H1 (cell line): ENCODE data around the gene CPZ. TPM values are rescaled to one million over a fixed set of nuclear protein-coding genes. Genes with fewer than 3 reads are reported as not detected.

Experiments
- BRCA1 ChIP-seq: IDR thresholded peaks from 2 replicates; pipeline ENCODE4 v1.6.1; 2012; ENCODE audit warnings: low read depth, low read length, improper control_type of control experiment
- GABPA ChIP-seq: IDR thresholded peaks from 2 replicates; pipeline ENCODE4 v1.6.1; 2011; ENCODE audit warnings: mild to moderate bottlenecking, low read length, moderate library complexity, borderline replicate concordance; ENCODE audit not compliant: insufficient read depth
- MAFK ChIP-seq: IDR thresholded peaks from 2 replicates; pipeline ENCODE4 v1.6.1; 2012; ENCODE audit warnings: low read depth, mild to moderate bottlenecking, improper control_type of control experiment, low read length
- SIX5 ChIP-seq: IDR thresholded peaks from 2 replicates; pipeline ENCODE4 v1.6.1; 2011; ENCODE audit warnings: mild to moderate bottlenecking, low read depth, low read length
- SRF ChIP-seq: IDR thresholded peaks from 2 replicates; pipeline ENCODE4 v1.6.1; 2011; ENCODE audit warnings: mild to moderate bottlenecking, low read depth, low read length, moderate library complexity
- polyA plus RNA-seq, 7 experiments: library from polyadenylated mRNA; depleted of rRNA in 3 of 7; stranded (reverse) in 5 of 7; unstranded in 2 of 7; fragments of >200 nt in 5 of 7; fragments of 200-250 nt in 2 of 7; gene quantifications; 1 replicate in 5 of 7; 2 replicates in 1 of 7; 4 replicates in 1 of 7; pipeline versions ENCODE4 v1.2.1 to v1.2.3, GENCODE V29; 2011 to 2013; ENCODE audit warnings: missing spikeins in 2 of 7, mixed read lengths in 2 of 7
- total RNA-seq: library from RNA; stranded (reverse); fragmentation: NEBNext Ultra II Directional; extraction: Animal tissue kit (Norgen Biotek cat#: 25700); gene quantifications from 2 replicates; pipeline ENCODE4 v1.2.1, GENCODE V29; 2021
- TF ChIP-seq, protein P1 (sequence below): fragments of 300-600 bp; sonication (generic); IDR thresholded peaks from 2 replicates; pipeline ENCODE4 v1.7.1; 2012; ENCODE audit warnings: low read length, moderate library complexity, mild to moderate bottlenecking, inconsistent platforms; ENCODE audit not compliant: insufficient replicate concordance

Gene CPZ
- total and polyA plus RNA-seq, 2 of the 8 experiments (the other 6 are each of a cell fraction or from before 2014, with no cell fraction given): 28.8 to 40.7 TPM

- TF ChIP-seq, protein P1, sequence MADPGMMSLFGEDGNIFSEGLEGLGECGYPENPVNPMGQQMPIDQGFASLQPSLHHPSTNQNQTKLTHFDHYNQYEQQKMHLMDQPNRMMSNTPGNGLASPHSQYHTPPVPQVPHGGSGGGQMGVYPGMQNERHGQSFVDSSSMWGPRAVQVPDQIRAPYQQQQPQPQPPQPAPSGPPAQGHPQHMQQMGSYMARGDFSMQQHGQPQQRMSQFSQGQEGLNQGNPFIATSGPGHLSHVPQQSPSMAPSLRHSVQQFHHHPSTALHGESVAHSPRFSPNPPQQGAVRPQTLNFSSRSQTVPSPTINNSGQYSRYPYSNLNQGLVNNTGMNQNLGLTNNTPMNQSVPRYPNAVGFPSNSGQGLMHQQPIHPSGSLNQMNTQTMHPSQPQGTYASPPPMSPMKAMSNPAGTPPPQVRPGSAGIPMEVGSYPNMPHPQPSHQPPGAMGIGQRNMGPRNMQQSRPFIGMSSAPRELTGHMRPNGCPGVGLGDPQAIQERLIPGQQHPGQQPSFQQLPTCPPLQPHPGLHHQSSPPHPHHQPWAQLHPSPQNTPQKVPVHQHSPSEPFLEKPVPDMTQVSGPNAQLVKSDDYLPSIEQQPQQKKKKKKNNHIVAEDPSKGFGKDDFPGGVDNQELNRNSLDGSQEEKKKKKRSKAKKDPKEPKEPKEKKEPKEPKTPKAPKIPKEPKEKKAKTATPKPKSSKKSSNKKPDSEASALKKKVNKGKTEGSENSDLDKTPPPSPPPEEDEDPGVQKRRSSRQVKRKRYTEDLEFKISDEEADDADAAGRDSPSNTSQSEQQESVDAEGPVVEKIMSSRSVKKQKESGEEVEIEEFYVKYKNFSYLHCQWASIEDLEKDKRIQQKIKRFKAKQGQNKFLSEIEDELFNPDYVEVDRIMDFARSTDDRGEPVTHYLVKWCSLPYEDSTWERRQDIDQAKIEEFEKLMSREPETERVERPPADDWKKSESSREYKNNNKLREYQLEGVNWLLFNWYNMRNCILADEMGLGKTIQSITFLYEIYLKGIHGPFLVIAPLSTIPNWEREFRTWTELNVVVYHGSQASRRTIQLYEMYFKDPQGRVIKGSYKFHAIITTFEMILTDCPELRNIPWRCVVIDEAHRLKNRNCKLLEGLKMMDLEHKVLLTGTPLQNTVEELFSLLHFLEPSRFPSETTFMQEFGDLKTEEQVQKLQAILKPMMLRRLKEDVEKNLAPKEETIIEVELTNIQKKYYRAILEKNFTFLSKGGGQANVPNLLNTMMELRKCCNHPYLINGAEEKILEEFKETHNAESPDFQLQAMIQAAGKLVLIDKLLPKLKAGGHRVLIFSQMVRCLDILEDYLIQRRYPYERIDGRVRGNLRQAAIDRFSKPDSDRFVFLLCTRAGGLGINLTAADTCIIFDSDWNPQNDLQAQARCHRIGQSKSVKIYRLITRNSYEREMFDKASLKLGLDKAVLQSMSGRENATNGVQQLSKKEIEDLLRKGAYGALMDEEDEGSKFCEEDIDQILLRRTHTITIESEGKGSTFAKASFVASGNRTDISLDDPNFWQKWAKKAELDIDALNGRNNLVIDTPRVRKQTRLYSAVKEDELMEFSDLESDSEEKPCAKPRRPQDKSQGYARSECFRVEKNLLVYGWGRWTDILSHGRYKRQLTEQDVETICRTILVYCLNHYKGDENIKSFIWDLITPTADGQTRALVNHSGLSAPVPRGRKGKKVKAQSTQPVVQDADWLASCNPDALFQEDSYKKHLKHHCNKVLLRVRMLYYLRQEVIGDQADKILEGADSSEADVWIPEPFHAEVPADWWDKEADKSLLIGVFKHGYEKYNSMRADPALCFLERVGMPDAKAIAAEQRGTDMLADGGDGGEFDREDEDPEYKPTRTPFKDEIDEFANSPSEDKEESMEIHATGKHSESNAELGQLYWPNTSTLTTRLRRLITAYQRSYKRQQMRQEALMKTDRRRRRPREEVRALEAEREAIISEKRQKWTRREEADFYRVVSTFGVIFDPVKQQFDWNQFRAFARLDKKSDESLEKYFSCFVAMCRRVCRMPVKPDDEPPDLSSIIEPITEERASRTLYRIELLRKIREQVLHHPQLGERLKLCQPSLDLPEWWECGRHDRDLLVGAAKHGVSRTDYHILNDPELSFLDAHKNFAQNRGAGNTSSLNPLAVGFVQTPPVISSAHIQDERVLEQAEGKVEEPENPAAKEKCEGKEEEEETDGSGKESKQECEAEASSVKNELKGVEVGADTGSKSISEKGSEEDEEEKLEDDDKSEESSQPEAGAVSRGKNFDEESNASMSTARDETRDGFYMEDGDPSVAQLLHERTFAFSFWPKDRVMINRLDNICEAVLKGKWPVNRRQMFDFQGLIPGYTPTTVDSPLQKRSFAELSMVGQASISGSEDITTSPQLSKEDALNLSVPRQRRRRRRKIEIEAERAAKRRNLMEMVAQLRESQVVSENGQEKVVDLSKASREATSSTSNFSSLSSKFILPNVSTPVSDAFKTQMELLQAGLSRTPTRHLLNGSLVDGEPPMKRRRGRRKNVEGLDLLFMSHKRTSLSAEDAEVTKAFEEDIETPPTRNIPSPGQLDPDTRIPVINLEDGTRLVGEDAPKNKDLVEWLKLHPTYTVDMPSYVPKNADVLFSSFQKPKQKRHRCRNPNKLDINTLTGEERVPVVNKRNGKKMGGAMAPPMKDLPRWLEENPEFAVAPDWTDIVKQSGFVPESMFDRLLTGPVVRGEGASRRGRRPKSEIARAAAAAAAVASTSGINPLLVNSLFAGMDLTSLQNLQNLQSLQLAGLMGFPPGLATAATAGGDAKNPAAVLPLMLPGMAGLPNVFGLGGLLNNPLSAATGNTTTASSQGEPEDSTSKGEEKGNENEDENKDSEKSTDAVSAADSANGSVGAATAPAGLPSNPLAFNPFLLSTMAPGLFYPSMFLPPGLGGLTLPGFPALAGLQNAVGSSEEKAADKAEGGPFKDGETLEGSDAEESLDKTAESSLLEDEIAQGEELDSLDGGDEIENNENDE: no peak
- TF ChIP-seq SIX5: no peak
- TF ChIP-seq BRCA1: no peak
- TF ChIP-seq SRF: no peak
- TF ChIP-seq MAFK: no peak
- no peak for TF ChIP-seq GABPA
These were observed 25.9 kb downstream of the CPZ start (continued) for GRCh38 chr4:8618421-8618820.
